ENCODE results near the gene TSHZ2.

- TF ChIP-seq CTCF (IDR thresholded peaks at IDR 0.05): no peak
- no peak for TF ChIP-seq EZH2 (IDR thresholded peaks at IDR 0.05; ENCODE audit: borderline replicate concordance, insufficient read depth, low read depth, low read length, poor library complexity, severe bottlenecking)
Observed at GRCh38 chr20:53530440-53530839, 558.3 kb downstream of the TSHZ2 start.
